GM18511 (cell line): ENCODE data around the gene ZG16B.

Source experiments
- ATAC-seq: cut with Tn5 transposase; IDR thresholded peaks from one replicate; pipeline ENCODE4 v1.9.1; 2021; ENCODE audit warnings: mild to moderate bottlenecking, moderate library complexity; ENCODE audit not compliant: unreplicated experiment

The ZG16B gene

DNA sequence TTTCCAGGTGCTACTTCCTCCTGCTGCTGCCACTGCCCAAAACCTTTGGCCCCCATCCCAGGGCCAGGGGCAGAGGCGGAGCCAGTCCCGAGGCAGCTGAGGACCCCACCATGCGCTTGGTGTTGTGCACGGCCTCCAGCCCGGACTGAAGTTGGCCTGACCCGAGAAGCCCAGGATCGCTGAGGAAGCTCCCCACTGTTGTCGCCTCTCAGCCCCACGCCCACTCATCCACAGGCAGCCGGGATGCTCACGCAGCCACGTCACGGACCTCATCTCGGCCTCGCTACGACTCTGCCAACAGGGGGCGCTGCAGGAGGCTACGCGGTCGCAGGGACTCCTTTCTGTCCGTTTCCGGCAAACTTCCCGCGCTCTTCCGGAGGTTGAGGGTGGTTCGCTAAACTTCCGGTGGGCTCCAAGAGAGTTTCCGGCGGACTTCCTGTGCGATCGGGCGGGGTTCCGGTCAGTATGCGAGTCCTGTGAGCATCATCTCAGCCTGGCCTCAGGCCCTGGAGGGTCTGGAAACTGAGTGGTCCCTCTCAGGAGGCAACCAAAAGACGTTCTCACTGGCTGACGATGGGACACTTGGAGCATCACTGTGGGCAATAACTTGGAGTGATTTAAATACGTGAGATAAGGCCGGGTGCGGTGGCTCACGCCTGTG lies 12.4 kb downstream of the ZG16B start:
- no peak for ATAC-seq

DNA sequence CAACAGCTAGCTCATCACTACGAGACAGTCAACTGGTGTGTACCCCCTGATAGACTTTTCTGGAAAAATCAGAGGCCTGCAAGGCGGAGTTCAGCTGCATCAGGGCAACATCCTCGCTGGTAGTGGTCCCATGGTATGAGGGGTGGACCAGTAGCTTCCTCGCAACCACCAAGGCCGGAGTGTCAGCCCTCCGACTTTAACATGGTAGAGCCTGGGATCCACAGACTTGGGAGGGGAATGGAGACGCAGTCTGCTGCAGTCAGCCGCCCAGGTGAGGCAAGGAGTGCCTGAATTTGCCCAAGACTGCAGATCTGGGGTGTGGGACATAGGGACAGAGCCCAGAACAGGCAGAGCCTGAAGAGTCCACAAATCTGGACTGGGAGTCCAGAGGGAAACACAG lies 13.4 kb downstream of the ZG16B start:
- ATAC-seq: no peak

DNA sequence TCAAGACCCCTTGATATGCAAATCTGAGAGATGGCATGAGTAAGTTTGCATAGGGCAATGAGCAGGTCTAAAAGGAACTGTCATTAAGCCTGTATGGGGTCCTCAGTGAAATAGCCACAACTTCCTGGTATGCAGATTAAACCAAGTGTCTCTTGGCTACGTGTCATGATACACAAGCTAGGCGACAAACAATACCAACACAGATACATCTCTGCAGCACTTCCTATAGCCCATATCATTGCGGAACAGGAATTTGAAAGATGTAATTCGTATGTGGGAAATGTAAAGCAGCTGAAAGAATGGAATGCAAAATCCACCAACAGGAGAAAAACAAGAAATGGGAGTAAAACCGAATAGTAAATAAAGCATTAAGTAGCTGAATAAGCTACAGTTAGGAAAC lies 15.0 kb downstream of the ZG16B start:
- no peak for ATAC-seq

DNA sequence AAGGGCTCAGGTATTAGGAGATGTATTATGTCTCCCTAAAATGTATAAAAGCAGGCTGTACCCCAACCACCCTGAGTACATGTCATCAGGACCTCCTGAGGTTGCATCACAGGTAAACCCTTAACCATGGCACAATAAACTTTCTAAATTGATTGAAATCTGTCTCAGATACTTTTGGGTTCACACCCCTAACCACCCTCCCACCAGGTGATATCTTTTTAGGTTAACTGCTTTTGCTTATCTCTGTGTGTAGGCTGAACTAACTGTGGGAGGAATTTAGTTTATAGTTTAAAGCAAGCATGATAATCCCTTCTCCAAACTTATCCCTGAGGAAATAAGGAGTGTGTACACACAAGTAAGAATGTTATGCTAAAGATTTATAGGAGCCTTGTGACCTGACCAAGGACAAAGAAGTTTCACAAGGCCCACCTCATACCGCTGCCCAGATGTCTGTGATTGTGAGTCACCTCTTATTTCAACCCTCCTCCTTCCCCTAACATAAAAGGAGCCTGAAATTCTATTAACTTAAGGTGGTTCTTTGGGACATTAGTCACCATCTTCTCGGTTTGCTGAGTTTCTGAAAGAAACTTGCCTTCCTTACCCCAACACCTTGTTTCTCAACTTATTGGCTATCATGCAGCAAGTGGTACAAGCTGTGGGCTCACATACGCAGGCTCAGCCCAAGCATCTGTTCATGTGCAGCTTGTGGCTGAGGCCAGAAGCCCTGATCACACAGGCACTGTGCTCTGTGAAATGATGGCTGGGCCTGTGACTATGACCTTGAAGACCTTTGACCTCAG lies 16.6 kb downstream of the ZG16B start:
- no peak for ATAC-seq

DNA sequence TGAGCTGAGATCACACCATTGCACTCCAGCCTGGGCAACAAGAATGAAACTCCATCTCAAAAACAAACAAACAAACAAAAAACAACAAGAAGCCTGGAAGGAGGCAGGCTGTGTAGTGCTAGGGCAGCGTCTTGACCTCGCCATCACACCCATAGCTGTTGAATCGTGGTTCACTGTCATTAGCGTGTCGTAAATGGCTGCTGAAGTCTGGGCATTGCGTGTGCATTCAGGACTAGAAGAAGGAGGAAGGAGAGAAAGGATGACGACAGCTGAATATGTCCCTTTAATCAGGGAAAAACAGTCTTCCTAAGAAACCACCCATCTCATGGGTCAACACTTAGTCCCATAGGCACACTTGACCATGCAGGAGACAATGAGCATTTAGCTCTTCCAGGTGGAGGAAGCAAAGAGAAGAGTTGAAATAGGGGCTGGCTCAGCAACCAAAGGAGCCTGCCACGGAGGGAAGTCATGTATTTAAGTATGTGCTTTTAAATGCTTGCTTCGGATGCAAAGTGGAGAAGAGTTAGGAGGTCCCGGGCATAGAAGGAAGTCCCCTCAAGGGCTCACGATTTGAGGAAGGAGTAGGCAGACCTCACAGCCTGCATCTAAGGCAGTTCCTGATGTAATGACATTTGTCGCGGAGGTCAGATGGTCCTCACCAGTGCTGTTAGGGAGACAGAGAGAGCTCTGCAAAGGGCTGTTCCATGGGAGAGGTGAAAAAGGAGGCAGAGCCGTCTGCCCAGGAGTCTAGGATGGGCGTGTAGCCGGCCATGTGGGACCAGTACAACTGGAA lies 19.0 kb downstream of the ZG16B start:
- no peak for ATAC-seq

DNA sequence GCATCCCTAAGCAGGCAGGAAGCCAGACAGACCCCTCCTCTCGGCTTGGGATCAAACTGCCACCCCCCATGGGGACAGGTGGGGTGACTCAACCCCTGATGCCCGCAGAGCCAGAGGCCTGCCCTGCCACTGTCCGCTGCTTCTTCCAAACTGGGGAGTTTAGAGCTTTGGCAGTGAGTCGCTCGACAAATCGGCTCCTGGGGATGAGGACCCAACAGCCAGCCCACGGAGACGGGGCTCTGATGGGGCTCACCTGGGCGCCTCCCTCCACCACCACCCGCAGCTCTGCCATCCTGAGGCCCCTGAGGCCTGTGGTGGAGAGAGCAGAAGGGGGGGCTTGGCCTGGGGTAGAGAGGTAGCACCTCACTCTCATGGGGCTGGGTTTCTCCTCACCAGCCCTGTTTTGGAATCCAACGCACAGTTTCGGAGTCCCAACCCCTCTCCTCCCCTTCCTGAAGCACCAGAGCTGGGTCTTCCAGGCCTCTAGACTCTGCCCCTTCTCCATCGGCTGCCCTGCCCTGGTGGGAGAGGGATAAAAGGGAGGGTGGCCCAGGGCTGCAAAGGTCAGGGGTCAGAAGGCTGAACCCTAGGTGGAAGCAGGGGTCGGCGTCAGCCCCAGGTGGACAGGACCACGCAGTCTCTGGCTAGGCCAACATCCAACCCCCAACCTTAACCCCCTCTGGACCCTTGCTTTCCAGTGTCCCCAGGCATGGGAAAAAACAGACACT lies 22.1 kb downstream of the ZG16B start:
- ATAC-seq: no peak

DNA sequence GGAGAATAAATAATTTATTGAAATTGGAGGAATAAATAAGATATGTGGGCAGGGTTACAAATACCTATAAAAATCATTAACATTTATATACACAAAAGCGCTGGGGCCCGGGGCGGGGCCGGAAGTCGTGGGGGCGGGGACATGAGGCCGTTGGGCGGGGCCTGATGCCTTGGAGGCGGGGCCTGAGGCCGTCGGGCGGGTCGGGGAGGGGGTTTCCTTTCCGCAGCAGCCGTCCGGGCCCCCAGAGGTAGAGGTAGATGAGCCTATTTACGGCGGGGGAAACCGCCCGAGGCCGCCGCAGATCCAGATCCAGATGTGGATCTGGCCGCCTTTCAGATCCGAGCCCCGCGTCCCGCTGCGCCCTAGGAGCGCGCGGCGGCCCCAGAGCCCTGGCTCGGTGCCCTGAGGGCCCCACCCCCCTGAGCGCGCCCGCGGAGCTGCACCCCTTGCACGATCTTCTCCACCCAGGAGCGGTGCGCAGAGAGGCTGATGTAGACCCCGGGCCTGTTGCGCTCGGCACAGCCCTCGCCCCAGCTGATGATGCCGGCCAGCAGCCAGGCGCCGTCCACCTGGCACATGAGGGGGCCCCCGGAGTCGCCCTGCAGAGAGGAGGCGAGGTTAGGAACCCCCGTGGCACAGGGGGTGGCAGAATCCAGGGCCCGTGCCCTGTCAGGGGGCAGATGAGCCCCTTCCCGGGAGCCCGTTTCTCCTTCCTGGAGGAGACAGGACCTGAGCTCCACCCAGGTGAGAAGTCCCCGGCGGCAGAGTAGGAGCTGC lies 22.8 kb downstream of the ZG16B start:
- no peak for ATAC-seq

DNA sequence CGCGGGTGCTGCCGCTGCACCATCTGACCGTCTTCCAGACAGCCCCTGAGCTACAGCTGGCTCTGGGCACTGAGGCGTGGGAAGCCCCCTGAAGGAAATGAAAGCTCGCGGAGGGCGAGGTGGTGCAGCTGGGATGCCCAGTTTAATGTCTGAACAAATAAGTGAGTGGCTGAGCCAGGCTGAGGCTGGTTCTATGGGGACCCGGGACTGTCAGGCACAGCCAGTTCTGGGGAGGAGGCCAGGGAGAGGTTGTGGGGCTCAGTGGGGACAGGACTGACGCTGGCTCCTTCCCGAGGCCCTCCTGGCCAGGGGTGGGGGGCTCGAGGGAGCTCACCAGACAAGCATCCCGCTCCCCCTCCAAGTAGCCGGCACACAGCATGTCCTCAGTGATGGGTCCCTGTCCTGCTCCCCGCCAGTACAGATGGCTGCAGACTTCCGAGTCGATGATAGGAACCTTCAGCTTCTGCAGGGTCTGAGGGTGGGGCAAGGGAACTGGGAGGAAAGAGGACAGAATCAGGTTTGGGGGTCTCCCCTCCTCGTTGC lies 23.5 kb downstream of the ZG16B start:
- ATAC-seq: no peak

DNA sequence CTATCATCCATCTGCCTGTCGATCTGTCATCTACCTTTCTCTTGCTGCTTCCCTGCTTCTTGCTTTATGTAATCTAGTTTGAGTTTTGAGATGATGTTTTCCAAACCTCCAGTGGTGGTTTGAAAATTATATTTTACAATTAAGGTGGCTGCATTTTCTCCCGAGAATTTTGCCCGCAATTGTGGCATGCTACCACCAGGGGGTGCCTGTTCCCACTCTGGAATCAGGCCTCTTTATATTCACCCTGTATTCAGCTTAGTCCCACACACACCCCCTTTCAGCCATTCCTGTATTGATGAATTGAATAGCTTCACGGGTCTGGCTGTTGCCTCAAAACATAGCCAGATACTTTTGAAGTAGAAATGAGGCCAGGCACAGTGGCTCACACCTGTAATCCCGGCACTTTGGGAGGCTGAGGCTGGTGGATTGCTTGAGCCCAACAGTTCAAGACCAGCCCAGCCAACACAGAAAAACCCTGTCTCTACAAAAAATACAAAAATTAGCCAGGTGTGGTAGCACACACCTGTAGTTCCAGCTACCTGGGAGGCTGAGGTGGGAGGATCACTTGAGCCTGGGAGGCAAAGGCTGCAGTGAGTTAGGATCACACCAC lies 24.7 kb downstream of the ZG16B start:
- no peak for ATAC-seq

DNA sequence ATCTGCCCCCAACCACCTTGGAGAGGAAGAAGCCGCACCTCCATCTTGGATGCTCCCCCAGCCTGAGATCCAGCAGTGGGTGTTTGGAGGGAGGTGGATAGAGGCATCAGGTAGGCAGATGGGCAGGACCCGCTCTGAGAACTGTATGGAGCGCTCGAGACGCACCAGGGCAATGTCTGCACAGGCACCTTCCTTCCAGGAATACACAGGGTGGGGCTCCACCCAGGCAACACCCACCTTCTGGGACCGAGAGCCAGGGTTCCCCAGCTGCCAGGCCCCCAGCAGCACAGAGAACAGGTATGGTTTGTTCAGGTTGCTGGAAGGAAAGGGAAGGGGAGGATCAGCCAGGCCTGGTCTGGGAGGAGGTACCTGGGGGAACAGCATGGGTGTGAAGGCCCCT lies 25.4 kb downstream of the ZG16B start:
- ATAC-seq: no peak

DNA sequence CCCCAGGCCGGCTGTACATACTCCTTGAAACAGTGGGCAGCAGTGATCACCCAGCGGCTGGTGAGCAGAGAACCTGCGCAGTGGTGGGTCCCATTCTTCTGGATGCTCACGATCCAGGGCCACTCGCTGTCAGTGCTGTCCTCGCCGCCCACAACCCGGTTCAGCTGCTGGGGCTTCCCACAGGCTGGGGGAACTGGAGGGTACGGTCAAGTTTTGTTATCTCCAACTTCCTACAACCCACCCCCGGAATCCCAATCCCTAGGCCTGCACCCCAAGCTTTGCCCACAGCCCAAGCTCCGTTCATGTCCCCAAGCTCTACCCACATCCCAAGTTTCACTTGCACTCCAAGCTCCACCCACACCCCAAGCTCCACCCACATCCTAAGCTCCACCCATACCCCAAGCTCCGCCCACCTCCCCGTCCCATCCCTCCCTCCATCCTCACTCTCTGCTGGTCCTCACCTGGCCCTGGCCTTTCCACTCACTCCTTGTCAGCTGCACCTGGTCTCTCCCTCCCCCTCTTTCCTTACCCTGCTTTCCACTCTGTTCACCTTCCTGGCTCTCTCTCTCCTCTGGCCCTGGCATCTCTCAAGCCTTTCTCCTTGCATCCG lies 26.1 kb downstream of the ZG16B start:
- ATAC-seq: no peak

DNA sequence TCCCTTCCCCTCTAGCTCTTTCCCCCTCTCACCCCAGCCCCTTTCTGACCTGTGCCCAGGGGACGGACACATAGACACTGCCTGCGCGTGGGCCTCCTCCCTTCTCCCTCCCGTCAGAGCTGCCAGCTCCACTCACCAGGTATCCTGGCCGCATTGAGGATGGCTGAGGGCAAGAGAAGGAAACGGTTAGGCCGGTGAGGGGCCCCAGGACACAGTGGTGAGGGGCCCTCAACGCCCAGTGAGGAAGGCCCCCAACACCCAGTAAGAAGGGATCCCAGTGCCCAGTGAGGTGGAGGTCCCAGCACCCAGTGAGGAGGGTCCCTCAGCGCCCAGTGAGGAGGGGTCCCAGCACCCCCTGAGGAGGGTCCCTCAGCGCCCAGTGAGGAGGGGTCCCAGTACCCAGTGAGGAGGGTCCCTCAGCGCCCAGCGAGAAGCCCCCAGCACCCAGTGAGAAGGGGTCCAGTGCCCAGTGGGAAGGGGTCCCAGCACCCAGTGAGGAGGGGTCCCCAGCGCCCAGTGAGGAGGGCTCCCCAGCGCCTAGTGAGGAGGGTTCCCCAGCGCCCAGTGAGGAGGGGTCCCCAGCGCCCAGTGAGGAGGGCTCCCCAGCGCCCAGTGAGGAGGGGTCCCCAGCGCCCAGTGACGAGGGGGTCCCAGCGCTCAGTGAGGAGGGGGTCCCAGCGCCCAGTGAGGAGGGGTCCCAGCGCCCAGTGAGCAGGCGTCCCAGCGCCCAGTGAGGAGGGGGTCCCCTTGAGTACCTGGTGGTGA lies 26.8 kb downstream of the ZG16B start:
- no peak for ATAC-seq

DNA sequence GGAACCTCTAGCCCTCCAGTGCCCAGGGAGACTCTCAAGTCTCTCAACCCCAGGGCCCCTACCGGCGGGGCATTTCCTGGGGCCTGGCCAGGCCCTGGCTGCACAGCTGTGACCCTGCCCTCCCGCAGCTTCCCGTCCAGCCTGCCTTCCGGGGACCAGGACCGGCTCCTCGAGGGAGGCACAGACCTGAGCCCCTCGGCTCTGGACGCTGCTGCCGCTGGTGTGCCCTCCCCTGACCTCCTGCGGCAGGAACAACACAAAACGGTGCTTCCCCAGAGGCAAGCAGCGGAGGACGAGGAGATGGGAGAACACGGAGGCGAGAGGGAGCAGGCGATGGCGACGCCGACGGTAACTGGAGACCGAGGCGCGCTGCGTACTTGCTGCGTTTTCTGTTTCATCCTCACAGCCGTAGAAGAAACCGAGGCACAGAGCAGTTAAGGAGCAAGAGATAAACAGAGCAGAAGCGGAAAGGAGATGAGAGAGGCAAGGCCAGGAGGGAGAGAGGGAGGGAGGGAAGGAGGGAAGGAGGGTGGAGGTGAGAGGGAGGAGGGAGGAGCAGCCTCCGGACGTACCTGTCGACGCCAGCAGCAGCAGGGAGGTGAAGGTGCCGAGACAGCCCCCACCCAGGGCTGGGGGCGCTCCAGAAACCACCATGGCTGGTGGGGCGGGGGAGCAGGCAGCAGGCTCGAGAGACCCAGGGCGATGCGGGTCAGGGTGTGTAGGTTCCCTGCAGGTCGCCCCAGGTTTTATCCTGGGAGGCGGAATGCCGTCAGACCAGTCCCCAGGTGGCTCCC lies 27.5 kb downstream of the ZG16B start, which contains the start of gene PRSS22:
Gene PRSS22, minus strand, starts transcription at position 720 of the 794 bp plus-strand sequence. Its CDS starts 66 bp downstream, at position 654.
- no peak for ATAC-seq

DNA sequence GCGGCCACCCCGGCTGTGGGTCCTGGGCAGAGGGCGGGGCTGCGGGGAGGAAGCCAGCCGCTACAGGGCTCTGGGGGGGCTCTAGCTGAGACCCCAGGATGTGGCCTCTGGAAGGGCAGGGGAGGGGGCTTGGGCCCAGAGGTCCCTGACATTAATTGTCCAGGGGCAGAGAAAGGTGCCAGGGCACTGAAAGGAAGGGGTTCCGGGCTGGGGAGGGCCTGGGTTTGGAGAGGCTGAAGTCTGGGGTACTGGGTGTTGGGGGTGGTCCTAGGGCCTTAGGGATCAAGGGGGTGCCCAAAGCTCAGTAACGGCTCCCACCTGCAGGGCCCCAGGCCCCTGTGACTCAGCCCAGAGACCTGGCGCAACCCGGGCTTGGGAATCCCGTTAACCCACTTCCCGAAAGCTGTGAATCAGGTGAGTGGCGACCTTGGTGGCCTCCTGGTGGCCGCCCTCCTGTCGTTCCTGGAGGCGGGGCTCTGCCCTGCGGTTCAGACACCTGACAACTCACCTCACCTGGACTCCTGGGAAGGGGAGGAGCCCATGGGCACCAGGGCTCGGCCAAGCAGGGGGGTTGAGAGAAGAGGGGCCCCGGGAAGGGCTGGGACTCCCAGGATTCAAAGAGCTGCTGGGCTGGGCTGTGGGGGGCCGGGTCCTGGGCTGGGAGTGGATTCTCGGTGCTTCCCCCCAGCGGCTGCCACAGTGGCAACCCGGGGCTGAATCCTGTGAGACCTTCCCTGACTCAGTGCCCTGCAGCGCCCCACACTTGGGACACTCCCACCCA lies 28.3 kb downstream of the ZG16B start:
- ATAC-seq: no peak

DNA sequence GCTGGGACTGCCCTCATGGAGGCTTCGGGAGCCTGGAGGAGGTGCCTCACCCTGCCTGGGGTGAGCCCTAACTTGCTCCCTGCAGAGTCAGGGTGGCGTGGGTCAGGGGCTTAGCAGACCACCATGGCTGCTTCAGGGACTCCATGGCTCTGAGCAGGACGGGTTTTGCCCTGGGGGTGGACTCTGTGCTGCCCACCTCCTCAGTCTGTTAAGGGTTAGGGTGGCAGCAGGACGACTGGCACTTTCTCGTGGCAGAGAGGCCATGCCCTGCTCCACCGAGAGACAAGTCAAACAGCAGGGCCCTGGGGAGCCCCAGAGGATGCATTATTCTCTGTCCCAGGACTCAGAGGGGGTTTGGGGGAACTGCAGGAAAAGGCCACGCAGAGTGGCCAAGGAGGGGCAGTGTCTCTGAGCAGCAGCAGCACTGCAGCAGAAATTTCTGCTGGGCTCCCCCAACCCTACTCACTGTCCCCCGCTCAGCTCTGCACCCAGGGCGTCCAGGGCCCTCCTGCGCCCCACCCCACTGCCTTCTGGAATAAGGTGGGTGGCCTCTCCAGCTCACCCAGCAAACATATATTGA lies 29.7 kb downstream of the ZG16B start:
- no peak for ATAC-seq

DNA sequence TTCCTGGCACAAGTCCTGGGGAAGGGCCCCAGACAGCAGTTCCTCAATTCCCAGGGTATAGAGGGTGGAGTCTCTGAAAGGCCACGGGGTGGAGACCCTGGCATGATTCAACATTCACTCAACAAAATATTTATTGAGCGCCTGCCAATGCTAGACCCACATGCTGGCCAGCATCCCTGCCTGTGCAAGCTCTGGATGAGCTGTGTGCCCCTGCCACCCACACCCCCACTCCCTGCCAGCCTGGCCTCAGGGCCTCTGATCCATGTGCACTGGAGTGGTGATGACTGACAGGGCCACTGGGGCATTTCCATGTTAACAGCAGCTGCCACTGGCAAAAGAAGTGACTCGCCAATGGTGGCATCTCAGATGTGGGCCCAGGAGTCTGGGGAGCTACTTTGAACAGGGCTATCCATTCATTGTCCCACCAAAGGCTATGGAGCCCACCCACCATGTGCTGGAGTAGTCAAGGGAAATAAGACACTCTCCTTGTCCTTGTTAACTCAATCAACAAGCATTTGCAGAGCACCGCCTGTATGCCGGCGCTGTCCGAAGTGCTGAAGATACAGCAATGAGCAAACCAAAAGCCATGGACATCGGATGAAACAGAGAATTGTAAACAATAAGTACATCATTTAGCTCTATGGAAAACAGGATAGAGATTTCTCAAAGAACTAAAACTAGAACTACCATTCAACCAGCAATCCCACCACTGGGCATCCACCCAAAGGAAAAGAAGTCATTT lies 30.9 kb downstream of the ZG16B start:
- no peak for ATAC-seq
